ENCODE measurements around the gene C18orf63.
A peak's percentile ranks its signal among the peaks of the same experiment; 100 is the strongest.

Gene C18orf63

GRCh38 chr18:74346206-74346605 lies 30.6 kb downstream of the C18orf63 start:
- no peak for TF ChIP-seq SUZ12 (IDR thresholded peaks at IDR 0.05; ENCODE audit: extremely low read depth, insufficient read depth, insufficient read length)
- no peak for TF ChIP-seq ZNF274 (IDR thresholded peaks at IDR 0.05; ENCODE audit: low read depth, low read length)
- no peak for TF ChIP-seq YY1 (IDR thresholded peaks at IDR 0.05; ENCODE audit: insufficient read depth, insufficient read length)

GRCh38 chr18:74348581-74348980 lies 32.9 kb downstream of the C18orf63 start:
- Histone ChIP-seq H3K36me3 (ENCODE audit: insufficient read depth, insufficient read length, low read length) (no peaks in the 10 kb centered on the region), H3K4me1 (ENCODE audit: insufficient read depth, insufficient read length) (no peaks in the 10 kb centered on the region), H3K27me3 (ENCODE audit: insufficient read depth, insufficient read length) (no peaks in the 10 kb centered on the region), H3K9ac (ENCODE audit: insufficient read length, low read depth) (no peak overlapping the region), H3K9me3 (ENCODE audit: insufficient read depth, low read length) (0 out of 2 replicates have a peak, but pooled peaks cover 3% of the 10 kb centered on the region), H3K4me3 (ENCODE audit: insufficient read length, low read depth) (no peak overlapping the region)
- DNase-seq (ENCODE audit: low read depth, low spot score): no peak
- TF ChIP-seq ZNF274 (IDR thresholded peaks at IDR 0.05; ENCODE audit: low read depth, low read length): no peak
- no peak for TF ChIP-seq YY1 (IDR thresholded peaks at IDR 0.05; ENCODE audit: insufficient read depth, insufficient read length)
- TF ChIP-seq SUZ12 (IDR thresholded peaks at IDR 0.05; ENCODE audit: extremely low read depth, insufficient read depth, insufficient read length): no peak

More at GRCh38 chr18:74346206-74346605, 30.6 kb downstream of the C18orf63 start:
- no peak overlapping the region for H3K9ac ChIP-seq (ENCODE audit: insufficient read length, low read depth)
- no peaks in the 10 kb centered on the region for H3K36me3 ChIP-seq (ENCODE audit: insufficient read depth, insufficient read length, low read length)
- H3K27me3 ChIP-seq (ENCODE audit: insufficient read depth, insufficient read length): no peaks in the 10 kb centered on the region
- 0 out of 2 replicates have a peak, but pooled peaks cover 3% of the 10 kb centered on the region for H3K9me3 ChIP-seq (ENCODE audit: insufficient read depth, low read length)
- no peak for DNase-seq (ENCODE audit: low read depth, low spot score)
- H3K4me1 ChIP-seq (ENCODE audit: insufficient read depth, insufficient read length): no peaks in the 10 kb centered on the region
- no peak overlapping the region for H3K4me3 ChIP-seq (ENCODE audit: insufficient read length, low read depth)

- Histone ChIP-seq H3K9me3 (ENCODE audit: insufficient read depth, low read length) (0 out of 2 replicates have a peak, but pooled peaks cover 3% of the 10 kb centered on the region), H3K36me3 (ENCODE audit: insufficient read depth, insufficient read length, low read length) (no peaks in the 10 kb centered on the region), H3K4me1 (ENCODE audit: insufficient read depth, insufficient read length) (no peaks in the 10 kb centered on the region), H3K4me3 (ENCODE audit: insufficient read length, low read depth) (no peak overlapping the region), H3K27me3 (ENCODE audit: insufficient read depth, insufficient read length) (no peaks in the 10 kb centered on the region), H3K9ac (ENCODE audit: insufficient read length, low read depth) (no peak overlapping the region)
- no peak for DNase-seq (ENCODE audit: low read depth, low spot score)
- TF ChIP-seq YY1 (IDR thresholded peaks at IDR 0.05; ENCODE audit: insufficient read depth, insufficient read length) (no peak), SUZ12 (IDR thresholded peaks at IDR 0.05; ENCODE audit: extremely low read depth, insufficient read depth, insufficient read length) (no peak)
These were observed 35.7 kb downstream of the C18orf63 start for GRCh38 chr18:74351354-74351753.

GRCh38 chr18:74353169-74353775 lies 37.6 kb downstream of the C18orf63 start:
- H3K9ac ChIP-seq (ENCODE audit: insufficient read length, low read depth): peak overlapping the region; percentile 25

GRCh38 chr18:74356959-74357358 lies 41.3 kb downstream of the C18orf63 start:
- Histone ChIP-seq H3K4me1 (ENCODE audit: insufficient read depth, insufficient read length) (no peaks in the 10 kb centered on the region), H3K27me3 (ENCODE audit: insufficient read depth, insufficient read length) (no peaks in the 10 kb centered on the region), H3K4me3 (ENCODE audit: insufficient read length, low read depth) (no peak overlapping the region), H3K9ac (ENCODE audit: insufficient read length, low read depth) (no peak overlapping the region), H3K9me3 (ENCODE audit: insufficient read depth, low read length) (no peaks in the 10 kb centered on the region), H3K36me3 (ENCODE audit: insufficient read depth, insufficient read length, low read length) (no peaks in the 10 kb centered on the region)
- TF ChIP-seq YY1 (IDR thresholded peaks at IDR 0.05; ENCODE audit: insufficient read depth, insufficient read length) (no peak), ZNF274 (IDR thresholded peaks at IDR 0.05; ENCODE audit: low read depth, low read length) (no peak), SUZ12 (IDR thresholded peaks at IDR 0.05; ENCODE audit: extremely low read depth, insufficient read depth, insufficient read length) (no peak)
- DNase-seq (ENCODE audit: low read depth, low spot score): no peak

More at GRCh38 chr18:74353169-74353775, 37.6 kb downstream of the C18orf63 start:
- TF ChIP-seq SUZ12 (IDR thresholded peaks at IDR 0.05; ENCODE audit: extremely low read depth, insufficient read depth, insufficient read length) (no peak), YY1 (IDR thresholded peaks at IDR 0.05; ENCODE audit: insufficient read depth, insufficient read length) (no peak), ZNF274 (IDR thresholded peaks at IDR 0.05; ENCODE audit: low read depth, low read length) (no peak)
- DNase-seq (ENCODE audit: low read depth, low spot score): peak; percentile 59
- H3K36me3 ChIP-seq (ENCODE audit: insufficient read depth, insufficient read length, low read length): no peaks in the 10 kb centered on the region
- H3K27me3 ChIP-seq (ENCODE audit: insufficient read depth, insufficient read length): no peaks in the 10 kb centered on the region
- no peaks in the 10 kb centered on the region for H3K4me1 ChIP-seq (ENCODE audit: insufficient read depth, insufficient read length)
- H3K9me3 ChIP-seq (ENCODE audit: insufficient read depth, low read length): 0 out of 2 replicates have a peak, but pooled peaks cover 3% of the 10 kb centered on the region
- no peak overlapping the region for H3K4me3 ChIP-seq (ENCODE audit: insufficient read length, low read depth)

GRCh38 chr18:74360852-74361655 lies 45.4 kb downstream of the C18orf63 start:
- no peak overlapping the region for H3K9ac ChIP-seq (ENCODE audit: insufficient read length, low read depth)
- no peaks in the 10 kb centered on the region for H3K4me1 ChIP-seq (ENCODE audit: insufficient read depth, insufficient read length)
- no peaks in the 10 kb centered on the region for H3K9me3 ChIP-seq (ENCODE audit: insufficient read depth, low read length)
- no peak for DNase-seq (ENCODE audit: low read depth, low spot score)
- H3K36me3 ChIP-seq (ENCODE audit: insufficient read depth, insufficient read length, low read length): no peaks in the 10 kb centered on the region
- H3K27me3 ChIP-seq (ENCODE audit: insufficient read depth, insufficient read length): no peaks in the 10 kb centered on the region
- no peak for TF ChIP-seq YY1 (IDR thresholded peaks at IDR 0.05; ENCODE audit: insufficient read depth, insufficient read length)
- no peak for TF ChIP-seq ZNF274 (IDR thresholded peaks at IDR 0.05; ENCODE audit: low read depth, low read length)
- no peak for TF ChIP-seq SUZ12 (IDR thresholded peaks at IDR 0.05; ENCODE audit: extremely low read depth, insufficient read depth, insufficient read length)
- no peak overlapping the region for H3K4me3 ChIP-seq (ENCODE audit: insufficient read length, low read depth)

- H3K9me3 ChIP-seq (ENCODE audit: insufficient read depth, low read length): no peaks in the 10 kb centered on the region
- DNase-seq (ENCODE audit: low read depth, low spot score): no peak
- H3K9ac ChIP-seq (ENCODE audit: insufficient read length, low read depth): no peak overlapping the region
- H3K36me3 ChIP-seq (ENCODE audit: insufficient read depth, insufficient read length, low read length): no peaks in the 10 kb centered on the region
- TF ChIP-seq SUZ12 (IDR thresholded peaks at IDR 0.05; ENCODE audit: extremely low read depth, insufficient read depth, insufficient read length) (no peak), YY1 (IDR thresholded peaks at IDR 0.05; ENCODE audit: insufficient read depth, insufficient read length) (no peak), ZNF274 (IDR thresholded peaks at IDR 0.05; ENCODE audit: low read depth, low read length) (no peak)
- H3K4me1 ChIP-seq (ENCODE audit: insufficient read depth, insufficient read length): no peaks in the 10 kb centered on the region
- H3K27me3 ChIP-seq (ENCODE audit: insufficient read depth, insufficient read length): no peaks in the 10 kb centered on the region
- H3K4me3 ChIP-seq (ENCODE audit: insufficient read length, low read depth): no peak overlapping the region
These were observed 52.3 kb downstream of the C18orf63 start for GRCh38 chr18:74367905-74368304.
